HG03571 (cell line): ENCODE data around the gene CEACAM7.
"Not testable (repeated sequence)": the region's sequence is repeated elsewhere in the genome, so short reads cannot be mapped to it uniquely, and the experiment has no call there.

ENCODE experiments used
- ATAC-seq: cut with Tn5 transposase; IDR thresholded peaks from one replicate; pipeline ENCODE4 v1.9.1; 2021; ENCODE audit not compliant: unreplicated experiment

CEACAM7 gene

DNA sequence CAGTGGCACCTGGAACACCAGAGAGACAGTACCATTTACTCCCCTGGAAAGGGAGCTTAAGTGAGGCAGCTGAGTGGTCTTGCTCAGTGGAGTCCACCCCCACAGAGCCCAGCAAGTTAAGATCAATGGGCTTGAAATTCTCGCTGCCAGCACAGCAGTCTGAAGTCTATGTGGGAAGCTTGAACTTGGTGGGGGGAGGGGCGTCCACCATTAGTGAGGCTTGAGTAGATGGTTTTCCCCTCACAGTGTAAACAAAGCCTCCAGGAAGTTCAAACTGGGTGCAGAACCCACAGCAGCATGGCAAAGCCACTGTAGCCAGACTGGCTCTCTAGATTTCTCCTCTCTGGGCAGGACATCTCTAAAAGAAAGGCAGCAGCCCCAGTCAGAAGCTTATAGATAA is 30.9 kb downstream of the CEACAM7 start:
- no peak for ATAC-seq

DNA sequence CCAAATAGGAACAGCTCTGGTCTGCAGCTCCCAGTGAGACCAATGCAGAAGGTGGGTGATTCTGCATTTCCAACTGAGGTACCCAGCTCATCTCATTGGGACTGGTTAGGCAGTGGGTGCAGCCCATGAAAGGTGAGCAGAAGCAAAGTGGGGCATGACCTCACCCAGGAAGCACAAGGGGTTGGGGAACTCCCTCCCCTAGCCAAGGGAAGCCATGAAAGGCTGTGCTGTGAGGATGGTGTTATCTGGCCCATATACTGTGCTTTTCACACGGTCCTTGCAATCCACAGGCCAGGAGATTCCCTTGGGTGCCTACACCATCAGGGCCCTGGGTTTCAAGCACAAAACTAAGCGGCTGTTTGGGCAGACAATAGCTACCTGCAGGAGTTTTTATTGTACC is 31.3 kb downstream of the CEACAM7 start:
- ATAC-seq: not testable (repeated sequence)

DNA sequence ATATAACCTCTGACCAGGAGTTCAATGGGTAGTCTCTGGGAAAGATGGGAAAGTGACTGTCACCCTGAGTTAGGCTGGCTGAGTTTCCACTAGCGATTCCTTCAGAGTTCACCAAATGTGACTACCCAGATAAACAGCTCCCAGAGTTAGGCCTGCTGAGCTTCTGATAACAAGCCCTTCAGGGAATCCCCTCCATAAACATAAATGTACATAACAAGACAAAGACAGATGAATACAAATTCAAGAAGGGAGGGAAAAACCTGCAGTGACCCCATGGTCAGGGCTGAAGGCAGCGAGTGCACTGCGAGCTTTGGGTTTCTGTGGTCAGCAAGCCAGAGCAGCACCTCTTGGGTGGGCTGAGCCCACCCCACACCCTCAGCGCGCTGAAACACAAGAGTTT is 35.8 kb downstream of the CEACAM7 start:
- ATAC-seq: no peak

DNA sequence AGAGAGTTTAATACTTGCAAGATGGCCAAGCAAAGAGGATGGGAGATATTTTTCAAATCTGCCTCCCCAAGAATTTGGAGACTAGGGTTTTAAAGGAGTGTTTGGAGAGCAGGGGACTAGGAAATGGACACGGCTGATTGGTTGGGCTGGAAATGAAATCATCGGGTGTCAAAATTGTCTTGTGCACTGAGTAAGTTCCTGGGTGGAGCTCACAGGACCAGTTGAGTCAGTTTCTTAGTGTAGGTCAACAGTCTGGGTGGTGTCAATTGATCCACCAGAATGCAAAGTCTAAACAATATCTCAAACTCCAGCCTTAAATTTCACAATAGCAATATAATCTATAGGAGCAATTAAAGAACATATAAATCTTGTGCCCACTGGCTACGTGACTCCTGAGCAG is 38.2 kb downstream of the CEACAM7 start:
- no peak for ATAC-seq

DNA sequence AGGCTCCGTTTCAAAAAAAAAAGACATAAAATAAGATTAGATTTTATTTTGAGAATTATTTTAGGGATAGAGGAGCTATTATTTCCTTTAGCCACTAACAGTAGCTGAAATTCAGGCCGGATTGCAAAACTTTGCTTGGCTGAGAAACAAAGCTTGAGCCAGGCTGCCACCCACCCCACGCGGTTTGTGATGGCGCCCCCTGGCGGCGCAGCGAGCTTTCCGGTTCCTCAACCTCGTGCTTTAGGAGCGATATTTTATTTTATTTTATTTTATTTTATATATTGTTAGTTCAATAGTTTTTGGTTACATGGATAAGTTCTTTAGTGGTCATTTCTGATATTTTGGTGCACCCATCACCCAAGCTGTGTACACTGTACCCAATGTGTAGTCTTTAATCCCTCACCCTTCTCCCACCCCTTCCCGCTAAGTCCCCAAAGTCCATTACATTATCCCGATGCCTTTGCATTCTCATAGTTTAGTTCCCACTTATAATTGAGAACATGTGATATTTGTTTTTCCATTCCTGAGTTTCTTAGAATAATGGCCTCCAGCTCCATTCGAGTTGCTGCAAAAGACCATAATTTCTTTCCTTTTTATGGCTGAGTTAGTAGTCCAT is 41.4 kb downstream of the CEACAM7 start:
- no peak for ATAC-seq

DNA sequence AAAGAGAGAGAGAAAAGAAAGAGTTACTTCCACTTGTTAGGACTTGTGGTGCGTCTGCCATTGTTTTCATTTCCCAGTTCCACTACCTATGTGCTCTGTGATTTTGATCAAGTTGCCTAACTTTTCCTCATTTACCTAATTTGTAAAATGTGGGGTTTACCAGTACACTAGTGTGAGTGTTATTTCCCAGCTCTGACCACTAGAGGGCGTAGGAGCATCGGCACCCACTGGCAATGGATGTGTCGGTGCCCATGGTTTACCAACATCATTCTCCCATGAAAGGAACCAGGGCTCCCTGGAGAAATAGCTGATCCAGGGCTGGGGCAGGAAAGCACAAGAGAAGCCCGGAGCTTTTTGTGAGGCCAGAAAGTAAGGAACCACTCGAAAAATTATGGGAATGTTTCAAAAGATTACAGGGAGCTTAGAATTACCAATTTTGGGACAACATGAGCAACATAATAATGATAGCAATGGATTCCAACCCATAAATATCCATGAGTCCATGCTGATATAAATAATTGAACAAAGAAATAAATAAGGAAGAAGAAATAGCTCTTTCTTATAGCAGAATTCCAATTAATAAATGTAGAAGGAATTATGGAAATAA is 46.1 kb downstream of the CEACAM7 start:
- no peak for ATAC-seq

DNA sequence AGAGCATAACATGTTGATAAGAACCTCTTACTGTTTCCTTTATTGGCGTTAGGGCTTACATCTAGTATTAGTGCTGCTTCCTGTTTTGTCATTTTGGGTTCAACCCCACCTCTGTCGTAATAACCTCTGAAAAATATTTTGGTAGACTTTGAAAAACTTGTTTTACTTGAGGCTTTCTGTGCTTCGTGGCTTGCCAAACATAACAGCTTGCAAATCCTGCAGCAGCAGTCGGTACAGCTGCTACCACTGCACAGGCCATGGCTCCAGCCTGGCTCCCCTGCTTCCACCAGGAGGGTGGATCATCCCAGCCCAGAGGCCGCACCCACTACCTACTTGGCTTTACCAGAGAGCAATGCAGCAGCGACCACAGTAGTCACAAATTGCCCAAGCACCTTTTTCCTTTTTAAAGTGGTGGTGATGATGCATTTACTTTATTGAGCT is 49.4 kb downstream of the CEACAM7 start:
- ATAC-seq: no peak

DNA sequence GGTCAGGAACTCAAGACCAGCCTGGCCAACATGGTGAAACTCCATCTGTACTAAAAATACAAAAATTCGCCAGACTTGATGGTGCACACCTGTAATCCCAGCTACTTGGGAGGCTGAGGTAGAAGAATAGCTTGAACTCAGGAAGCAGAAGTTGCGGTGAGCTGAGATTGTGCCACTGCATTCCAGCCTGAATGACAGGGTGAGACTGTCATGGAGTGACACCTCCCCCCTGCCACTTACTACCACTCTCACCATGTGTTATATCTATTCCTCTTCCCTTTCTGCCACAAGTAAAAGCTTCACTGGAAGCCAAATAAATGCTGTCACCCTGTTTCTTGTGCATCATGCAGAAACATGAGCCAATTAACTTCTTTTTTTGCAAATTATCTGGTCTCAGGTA is 50.6 kb downstream of the CEACAM7 start:
- no peak for ATAC-seq

DNA sequence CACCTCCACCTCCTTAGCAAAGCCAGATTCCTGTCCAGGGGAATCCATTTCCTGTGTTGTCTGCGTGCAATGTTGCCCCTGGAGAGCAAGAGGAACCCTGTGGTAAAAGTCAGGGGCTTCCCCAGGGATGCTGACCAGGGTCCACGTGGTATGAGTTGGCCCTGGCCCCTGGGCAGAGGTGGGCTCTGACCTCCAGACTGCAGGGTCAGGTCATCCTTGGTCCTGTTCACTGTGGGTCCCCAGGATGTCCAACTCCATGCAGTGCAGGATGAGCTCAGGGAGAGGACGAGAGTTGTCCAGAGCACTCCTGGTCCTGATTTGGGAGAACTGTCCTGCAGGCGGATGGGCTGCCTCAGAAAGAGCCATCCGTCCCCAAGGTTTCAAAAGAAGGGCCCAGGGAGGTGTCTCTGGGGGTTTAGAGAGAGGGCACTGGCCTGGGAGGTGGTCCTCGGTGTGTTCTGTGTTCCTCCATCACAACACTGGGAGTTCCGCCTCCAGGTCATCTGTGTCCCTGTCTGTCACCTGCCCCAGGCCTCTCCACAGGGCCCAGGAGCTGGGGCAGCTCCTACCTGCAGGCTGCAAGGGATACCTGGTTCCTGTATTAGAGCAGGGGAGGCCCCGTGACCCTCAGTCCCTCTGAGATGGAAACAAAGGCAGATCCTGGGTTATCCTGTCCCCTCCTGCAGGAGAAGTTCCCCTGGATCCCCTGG is 59.9 kb downstream of the CEACAM7 start:
- no peak for ATAC-seq

DNA sequence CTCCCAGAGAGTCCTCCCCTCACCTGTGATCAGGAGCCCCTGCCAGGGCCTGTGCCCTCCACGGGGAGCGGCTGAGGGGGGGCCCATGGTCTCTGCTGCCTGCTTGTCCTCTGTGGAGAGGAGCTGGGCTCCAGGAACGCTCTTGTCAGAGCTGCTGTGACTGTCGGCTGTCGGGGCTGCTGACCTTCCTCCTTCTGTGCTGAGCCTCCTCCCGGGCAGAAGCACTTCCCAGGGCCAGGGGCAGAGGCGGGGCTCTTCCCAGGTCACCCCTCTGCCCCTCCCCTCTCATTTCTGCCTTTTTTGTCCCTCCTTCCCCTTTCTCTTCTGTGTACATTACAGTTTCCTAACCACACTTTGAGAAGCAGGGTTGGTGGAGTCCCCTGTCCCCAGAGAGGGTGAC is 61.2 kb downstream of the CEACAM7 start, which contains the start of gene CEACAM4:
Gene CEACAM4 (minus strand): TSS at position 198 of the 400 bp plus-strand sequence. CDS start 111 bp downstream, at position 87.
- ATAC-seq: no peak

DNA sequence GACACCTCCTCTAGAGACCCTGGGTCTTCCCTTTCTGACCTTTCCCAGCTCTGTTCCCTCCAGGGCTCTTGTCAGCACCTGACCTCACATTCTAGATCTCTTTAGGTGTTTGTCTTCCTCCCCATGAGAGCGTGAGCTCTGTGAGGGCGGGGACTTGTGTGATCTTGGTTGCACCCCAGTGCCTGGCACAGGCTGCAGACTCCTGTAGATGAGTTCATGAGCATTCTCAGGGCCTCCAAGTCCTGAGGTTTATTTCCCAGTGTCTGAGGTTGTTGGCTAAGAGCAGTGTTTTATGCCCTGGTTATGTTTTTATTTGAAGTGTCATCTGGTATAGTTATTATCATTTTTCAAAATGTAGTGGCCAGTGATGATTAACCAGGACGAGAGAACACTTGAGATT is 61.8 kb downstream of the CEACAM7 start:
- no peak for ATAC-seq

DNA sequence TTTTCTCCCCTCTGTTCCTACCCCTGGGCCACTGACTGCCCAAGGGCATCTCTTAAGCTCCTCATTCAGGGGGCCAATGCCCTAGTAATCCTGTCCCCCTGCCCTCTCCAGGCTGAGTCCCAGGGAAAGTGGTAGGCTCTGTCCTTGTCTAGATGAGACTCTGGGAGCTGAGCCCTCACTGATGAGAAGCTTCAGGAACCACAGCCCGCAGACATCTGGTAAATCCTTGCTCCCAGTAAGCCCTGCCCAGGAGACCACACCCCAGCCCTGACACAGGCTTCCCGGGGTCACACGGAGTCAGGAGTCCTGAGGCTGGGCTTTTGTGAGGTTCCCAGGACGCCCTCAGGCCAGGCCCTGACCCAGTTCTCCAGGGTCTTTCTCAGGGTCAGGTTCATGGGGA is 63.1 kb downstream of the CEACAM7 start:
- no peak for ATAC-seq

DNA sequence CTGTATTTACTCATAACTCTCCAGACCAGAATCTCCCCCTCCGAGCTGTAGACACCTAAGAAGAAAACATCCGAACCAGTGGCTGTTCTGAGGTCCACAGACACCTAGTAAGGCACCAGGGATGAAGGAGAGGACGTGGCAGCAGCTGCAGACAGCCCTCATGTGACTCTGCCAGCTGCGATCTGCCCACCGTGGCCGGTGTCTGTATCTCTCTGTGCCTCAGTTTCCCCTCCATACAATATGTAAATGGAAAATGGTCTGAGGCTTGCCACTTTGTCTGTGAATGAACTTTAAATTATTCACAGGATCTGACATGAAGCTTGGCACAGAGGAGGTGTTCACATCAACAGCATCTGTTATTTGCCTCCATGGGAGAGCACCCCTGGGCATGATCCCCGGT is 63.6 kb downstream of the CEACAM7 start:
- ATAC-seq: no peak

DNA sequence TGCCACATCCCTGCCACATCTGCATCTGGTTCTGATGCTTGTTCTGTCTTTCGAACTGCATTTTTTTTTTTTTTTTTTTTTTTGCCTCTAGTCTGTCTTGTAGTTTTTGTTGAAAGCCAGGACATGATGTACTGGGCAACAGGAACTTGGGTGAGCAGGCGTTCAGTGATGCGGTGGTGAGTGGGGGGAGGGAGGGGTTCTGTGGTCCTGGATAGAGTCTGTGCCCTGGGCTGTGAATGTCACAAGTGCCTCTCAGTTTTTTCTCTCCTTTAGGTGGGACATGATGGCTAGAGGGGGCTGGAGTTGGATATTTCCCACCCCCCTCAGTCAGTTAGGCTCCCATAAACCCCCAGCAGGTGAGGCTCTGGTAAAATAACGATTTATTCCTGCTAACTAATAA is 64.7 kb downstream of the CEACAM7 start:
- ATAC-seq: no peak
